Activated CD4-positive, alpha-beta T cell treated with anti-CD3 and anti-CD28 coated beads, Interleukin-2, amount 50 U/mL, for 1 hour (primary cell): ENCODE data around the gene TIMP3.
"Not testable (repeated sequence)": the region's sequence is repeated elsewhere in the genome, so short reads cannot be mapped to it uniquely, and the experiment has no call there.

ENCODE experiments used
- DNase-seq: peaks from one replicate; pipeline ENCODE4 v3.0.0-alpha.2; 2020

TIMP3 gene

DNA sequence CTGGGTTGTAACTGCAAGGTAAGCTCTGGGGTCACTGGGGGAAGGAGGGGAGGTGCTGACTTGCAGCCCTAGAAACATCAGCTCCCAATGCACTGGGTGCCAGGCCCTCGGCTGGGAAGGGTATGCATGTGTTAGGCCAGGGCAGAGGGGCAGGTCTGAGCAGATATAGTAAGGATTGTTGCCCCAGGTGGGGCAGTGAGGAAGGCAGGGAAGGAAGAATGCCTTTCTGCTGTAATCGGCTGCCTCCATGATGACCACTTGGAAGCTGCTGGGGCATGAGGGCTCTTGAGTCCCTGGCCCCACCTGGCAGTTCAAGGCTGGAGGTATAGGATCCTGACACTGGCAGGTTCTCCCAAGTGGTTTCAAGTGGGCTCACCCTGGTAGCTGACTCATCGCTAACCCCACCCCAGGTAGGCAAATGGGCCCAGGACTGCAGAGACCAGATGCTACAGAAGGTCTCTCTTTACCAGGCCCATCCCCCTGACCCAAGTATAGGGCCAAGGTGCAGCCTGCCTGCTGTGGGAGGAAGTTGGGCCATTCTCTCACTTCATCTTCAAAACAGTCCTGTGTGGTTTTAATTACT, 56.7 kb downstream of the TIMP3 start:
- DNase-seq, result no peak

GRCh38 chr22:32858957-32859356, 57.5 kb downstream of the TIMP3 start:
- no peak for DNase-seq

GRCh38 chr22:32859743-32860142, 58.2 kb downstream of the TIMP3 start:
- DNase-seq, result no peak

GRCh38 chr22:32861330-32861729, 59.8 kb downstream of the TIMP3 start:
- DNase-seq, result no peak

GRCh38 chr22:32862083-32862482, 60.6 kb downstream of the TIMP3 start:
- DNase-seq, result no peak

DNA sequence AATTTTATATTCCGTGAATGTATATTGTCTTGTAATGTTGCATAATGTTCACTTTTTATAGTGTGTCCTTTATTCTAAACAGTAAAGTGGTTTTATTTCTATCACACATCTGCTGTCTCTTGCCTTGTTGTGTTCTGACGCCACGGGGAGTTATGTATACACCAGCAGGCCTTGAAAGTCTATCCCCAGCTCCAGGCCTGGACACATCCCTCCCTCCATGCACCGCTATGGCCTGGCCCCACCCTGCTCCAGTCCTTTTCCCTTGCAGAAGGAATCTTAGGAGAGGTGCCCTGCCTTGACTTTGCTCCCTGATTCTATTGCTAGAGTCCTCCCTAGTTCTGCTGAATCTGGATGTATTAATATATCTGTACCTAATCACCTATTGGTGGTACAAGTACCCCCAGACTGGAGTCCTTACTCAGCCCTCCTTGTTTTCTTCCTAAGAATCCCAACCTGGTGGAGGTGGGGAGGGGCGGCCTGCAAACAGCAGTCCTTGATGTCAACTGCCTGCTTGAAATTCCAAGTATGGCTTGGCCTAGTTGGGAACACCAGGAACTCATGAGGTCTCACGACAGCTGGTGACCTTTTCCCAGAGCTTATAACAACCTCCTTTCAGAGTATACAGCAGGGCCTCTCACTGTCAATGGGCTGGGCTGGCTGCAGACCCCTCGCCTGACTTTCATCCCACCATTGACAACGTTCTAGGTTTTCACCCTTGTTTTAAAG, 61.6 kb downstream of the TIMP3 start:
- no peak for DNase-seq

DNA sequence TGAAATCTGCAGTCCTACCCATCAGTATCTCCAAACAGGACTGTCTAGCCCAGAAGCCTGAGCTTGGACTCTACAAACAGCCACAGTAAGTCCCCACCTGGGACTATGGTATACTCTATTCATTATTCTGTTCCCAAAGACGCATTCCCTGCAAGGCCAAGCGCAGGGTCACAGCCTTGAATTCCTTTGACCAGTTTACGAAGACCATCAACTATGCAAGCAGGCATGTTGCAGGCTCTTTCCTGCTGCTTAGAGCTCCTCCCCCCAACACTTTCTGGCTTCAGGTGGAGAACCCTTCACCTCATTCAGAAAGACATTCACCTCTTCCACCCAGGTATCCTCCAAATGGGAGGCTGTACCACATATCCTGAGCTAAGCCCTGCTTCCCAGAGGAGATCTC, 62.5 kb downstream of the TIMP3 start:
- DNase-seq, result no peak

- DNase-seq, result no peak
Measured at GRCh38 chr22:32864596-32864995, 63.1 kb downstream of the TIMP3 start.

- no peak for DNase-seq
Measured at GRCh38 chr22:32866953-32867352, 65.4 kb downstream of the TIMP3 start.

DNA sequence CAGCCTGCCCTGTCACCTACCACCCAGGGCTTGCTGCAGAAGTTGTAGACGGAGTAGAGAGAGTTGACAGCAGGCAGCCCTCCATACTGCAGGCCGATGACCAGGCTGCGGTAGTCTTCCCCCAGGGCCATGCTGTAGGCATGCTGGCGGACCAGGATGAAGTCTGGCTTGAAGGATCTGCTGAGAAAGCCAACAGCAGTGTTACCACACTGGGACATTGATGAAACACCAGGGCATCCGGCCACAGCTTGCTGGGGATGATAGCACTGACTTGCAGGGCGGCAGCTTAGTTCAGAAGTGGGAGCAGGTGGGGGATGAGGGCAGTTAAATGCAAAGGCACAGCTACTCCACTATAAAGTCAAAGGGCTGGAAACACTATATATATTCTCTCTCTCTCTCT, 67.4 kb downstream of the TIMP3 start:
- no peak for DNase-seq

DNA sequence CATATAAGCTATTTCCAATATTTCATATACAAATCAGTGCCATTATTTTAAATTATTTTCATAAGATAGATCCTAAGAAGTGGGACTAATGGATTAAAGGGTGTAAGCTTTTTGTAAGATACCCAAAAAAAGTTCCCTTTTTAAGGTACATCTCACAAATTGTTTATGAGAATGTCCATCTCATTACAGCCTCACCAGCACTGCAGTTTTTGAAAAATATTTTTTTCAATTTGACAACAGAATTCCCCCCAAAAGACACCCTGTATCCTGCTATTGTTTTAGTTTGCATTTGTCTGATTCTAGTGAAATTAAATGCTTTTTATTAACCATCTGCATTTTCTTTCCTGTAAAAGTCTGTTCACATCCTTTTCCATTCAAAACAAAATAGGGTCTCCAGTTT, 69.0 kb downstream of the TIMP3 start:
- DNase-seq, result no peak

- DNase-seq, result not testable (repeated sequence)
Measured at GRCh38 chr22:32873604-32874003, 72.1 kb downstream of the TIMP3 start.

DNA sequence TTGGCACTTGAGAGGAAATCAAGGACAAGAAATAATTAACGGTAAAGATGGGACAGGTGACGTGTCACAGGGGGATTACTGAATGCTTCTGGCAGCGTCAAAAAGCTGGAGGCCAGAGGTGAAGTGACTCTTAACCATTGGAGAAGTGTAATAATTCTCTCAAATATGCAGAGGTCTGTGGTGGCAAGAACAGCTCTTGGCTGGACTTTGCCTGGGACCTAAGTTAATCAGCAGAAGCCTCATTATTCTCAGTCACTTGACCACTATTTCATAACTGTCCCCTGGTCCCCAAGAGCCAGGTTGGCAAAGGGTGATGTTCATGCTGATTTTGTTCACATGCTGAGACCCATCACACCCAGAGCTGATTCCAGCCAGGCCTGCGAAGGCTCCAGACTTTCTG, 72.9 kb downstream of the TIMP3 start:
- no peak for DNase-seq

DNA sequence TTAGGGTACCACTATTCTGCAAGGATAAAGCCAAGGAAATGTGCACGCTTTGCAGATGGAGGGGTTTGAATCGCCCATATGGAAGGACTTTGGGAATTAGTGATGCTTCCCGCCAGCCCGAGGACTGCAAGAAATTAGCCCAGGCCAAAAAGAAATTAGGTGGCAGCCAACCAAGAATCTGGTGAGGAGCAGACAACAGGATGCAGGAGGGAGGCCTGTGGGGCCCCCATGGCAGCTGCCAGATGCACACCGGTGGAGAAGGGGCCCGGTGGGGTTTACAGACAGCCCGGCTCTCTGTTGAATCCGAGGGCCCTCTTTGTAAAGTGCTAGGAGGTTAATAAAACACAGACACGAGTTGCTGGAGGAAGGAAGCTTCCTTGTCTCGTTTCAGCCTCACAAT, 73.5 kb downstream of the TIMP3 start:
- DNase-seq, result no peak

DNA sequence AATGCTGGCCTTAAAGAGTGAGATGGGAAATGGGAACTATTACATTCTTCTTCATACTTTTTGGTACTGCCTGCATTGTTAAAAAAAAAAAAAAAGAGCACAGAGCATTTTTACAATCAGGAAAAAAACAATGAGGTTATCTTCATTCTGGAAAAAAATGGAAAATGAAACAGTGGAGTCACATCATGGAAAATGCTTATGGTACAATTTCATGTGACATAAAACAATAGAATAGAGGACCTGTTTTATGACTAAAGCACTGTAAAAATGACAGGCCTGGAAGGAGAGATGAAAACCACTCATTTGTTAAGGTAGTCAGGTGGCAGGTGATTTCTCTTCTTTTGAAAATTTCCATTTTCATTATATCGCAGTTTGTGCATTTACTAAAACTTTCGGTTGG, 75.0 kb downstream of the TIMP3 start:
- no peak for DNase-seq

- DNase-seq, result no peak
Measured at GRCh38 chr22:32877196-32877595, 75.7 kb downstream of the TIMP3 start.

- no peak for DNase-seq
Measured at GRCh38 chr22:32879550-32879949, 78.0 kb downstream of the TIMP3 start.

- no peak for DNase-seq
Measured at GRCh38 chr22:32880061-32880460, 78.6 kb downstream of the TIMP3 start.

DNA sequence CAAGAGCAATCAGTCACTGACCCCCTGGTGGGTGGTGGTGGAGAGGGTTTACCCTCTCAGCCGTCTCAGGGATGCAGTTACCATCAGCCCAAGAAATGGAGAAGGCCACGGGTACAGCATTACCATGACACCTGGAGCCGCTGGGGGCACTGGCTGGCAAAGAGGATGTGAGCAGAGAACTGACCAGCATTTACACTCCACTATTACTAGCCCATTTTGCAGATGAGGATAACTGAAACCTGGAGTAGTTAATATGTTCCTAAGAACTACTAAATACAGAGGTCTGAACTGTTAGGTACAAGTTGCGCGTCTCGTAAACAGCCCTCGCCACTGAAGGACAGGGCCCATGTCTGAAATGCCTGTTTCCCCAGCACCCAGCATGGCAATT, 79.0 kb downstream of the TIMP3 start:
- no peak for DNase-seq

DNA sequence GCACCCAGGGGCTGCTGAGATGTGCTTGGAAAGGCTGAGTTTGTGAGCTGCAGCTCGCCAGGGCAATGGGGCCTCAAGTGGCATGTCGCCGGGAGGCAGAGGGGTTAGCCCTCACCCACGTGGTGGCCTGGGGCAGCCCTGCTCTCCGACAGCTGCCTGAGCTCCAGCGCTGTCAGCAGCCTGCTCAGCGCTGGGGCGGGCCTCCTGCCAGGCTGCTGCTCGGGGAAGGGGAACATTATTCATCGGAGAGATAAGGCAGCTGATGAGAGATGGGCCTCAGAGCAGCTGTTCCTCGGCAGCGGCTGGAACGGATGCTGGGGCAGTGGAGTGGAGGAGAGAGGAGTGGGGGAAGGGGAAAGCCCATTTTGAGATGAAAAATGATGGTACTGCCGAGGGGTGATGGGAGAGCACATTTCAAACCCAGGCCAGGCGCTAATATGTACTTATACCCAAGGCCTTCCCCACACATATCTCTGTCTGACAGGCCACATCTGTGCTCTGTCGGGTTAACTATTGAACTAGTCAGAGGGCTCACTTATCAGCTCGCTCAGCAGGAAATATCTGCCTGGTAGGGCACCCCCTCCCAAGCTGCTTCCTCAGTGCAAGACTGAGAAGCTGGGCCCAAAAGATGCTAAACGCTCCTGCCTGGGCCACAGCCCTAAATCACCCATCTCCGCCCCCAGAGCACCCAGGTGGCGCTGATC, 79.5 kb downstream of the TIMP3 start:
- no peak for DNase-seq

DNA sequence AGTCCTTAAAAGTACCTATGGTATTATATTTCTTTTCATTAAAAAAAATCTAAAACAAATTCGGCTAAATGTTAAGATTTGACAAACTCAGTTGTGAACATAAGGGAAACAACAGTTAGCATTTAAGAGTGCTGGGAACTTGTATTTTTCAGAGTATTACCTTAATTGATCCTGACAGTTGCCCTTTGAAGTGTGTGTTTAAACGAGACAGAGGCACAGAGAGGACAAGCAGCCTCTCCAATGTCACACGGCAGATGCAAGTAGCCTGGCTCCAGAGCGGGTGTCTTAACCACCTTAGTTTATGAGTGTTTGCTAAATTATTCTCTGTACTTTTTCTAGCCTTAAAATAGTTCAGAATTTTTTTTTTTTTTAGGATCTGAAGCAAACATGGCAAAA, 80.9 kb downstream of the TIMP3 start:
- DNase-seq, result no peak

GRCh38 chr22:32882774-32883530, 81.4 kb downstream of the TIMP3 start:
- DNase-seq, result no peak

DNA sequence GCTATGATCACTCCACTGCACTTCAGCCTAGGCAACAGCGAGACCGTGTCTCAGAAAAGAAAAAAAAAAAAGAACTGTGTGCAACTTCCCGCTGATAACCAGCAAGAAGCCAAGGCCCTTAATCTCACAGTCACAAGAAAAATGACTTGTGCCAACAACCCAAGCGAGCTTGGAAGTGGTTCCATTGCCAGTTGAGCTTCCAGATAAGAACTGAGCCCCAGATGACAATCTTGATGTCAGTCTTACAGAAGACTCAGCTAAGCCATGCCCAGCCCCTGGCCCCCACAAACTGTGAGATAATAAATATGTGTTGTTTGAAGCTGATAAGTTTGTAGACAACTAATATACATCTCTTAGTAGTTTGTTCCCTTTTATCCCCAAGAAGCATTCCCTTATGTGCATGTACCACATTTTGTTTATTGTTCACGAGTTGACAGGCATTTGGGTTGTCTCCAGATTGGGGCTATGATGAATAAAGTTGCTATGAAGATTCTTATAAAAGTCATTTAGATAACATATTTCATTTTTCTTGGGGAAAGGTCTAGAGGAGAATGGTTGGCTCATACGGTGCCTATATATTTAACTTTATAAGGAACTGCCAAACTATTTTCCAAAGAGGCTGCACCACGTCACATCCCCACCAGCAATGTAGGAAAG, 85.9 kb downstream of the TIMP3 start:
- no peak for DNase-seq
